Measurements from ENCODE around the gene TOX2. TPM values are rescaled to one million over a fixed set of nuclear protein-coding genes. Genes with fewer than 3 reads are reported as not detected.

Gene TOX2
- polyA plus RNA-seq, 1 donor, result 4.7 TPM

- no peak for DNase-seq
- no CpG with 5 or more reads among the region's 10 CpGs for WGBS (ENCODE audit: insufficient coverage, low lambda C conversion rate)
- no peaks in the 10 kb centered on the region for H3K4me1 ChIP-seq (ENCODE audit: control insufficient read depth, insufficient read depth, low read length)
Observed at GRCh38 chr20:44080064-44080463, 165.4 kb downstream of the TOX2 start.

GRCh38 chr20:44080646-44081267 lies 166.1 kb downstream of the TOX2 start:
- no peaks in the 10 kb centered on the region for H3K36me3 ChIP-seq (ENCODE audit: control insufficient read depth, insufficient read depth, low read length)
- no peaks in the 10 kb centered on the region for H3K4me1 ChIP-seq (ENCODE audit: control insufficient read depth, insufficient read depth, low read length)
- H3K27me3 ChIP-seq (ENCODE audit: control insufficient read depth, insufficient read depth, low read length), result no peaks in the 10 kb centered on the region
- H3K9me3 ChIP-seq (ENCODE audit: control insufficient read depth, low read depth, low read length), result no peaks in the 10 kb centered on the region
- DNase-seq, result peak; percentile 52 to 53
- H3K4me3 ChIP-seq (ENCODE audit: low read length), result no peak overlapping the region
- WGBS (ENCODE audit: insufficient coverage, low lambda C conversion rate), result no CpG with 5 or more reads among the region's 8 CpGs
- no peak overlapping the region for H3K27ac ChIP-seq (ENCODE audit: low read length)

More at GRCh38 chr20:44080064-44080463, 165.4 kb downstream of the TOX2 start:
- H3K36me3 ChIP-seq (ENCODE audit: control insufficient read depth, insufficient read depth, low read length), result no peaks in the 10 kb centered on the region
- no peak overlapping the region for H3K27ac ChIP-seq (ENCODE audit: low read length)
- H3K27me3 ChIP-seq (ENCODE audit: control insufficient read depth, insufficient read depth, low read length), result no peaks in the 10 kb centered on the region
- H3K4me3 ChIP-seq (ENCODE audit: low read length), result no peak overlapping the region
- H3K9me3 ChIP-seq (ENCODE audit: control insufficient read depth, low read depth, low read length), result no peaks in the 10 kb centered on the region

- Histone ChIP-seq H3K36me3 (ENCODE audit: control insufficient read depth, insufficient read depth, low read length) (no peaks in the 10 kb centered on the region), H3K4me3 (ENCODE audit: low read length) (no peak overlapping the region), H3K27me3 (ENCODE audit: control insufficient read depth, insufficient read depth, low read length) (no peaks in the 10 kb centered on the region), H3K27ac (ENCODE audit: low read length) (no peak overlapping the region), H3K9me3 (ENCODE audit: control insufficient read depth, low read depth, low read length) (no peaks in the 10 kb centered on the region), H3K4me1 (ENCODE audit: control insufficient read depth, insufficient read depth, low read length) (no peaks in the 10 kb centered on the region)
- no peak for DNase-seq
- WGBS (ENCODE audit: insufficient coverage, low lambda C conversion rate), result no CpG with 5 or more reads among the region's 4 CpGs
Observed at GRCh38 chr20:44081476-44081875, 166.8 kb downstream of the TOX2 start.

DNA sequence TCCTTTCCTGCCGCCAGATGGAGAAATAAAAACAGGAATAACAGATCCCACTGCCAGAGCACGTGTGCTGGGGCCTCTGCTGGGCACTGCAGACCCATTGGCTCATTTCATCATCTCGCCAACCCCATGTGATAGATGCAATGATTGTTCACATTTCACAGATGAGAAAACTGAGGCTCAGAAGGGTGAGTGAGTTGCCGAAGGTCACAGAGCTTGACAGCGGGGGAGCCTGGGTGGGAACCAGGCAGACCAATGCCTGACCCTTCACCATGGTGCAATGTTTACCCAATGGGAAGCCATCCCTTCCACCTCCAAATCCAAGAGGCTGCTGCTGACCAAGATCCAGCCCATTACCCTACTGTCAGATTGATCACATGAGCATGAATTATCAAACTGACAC lies 167.2 kb downstream of the TOX2 start:
- Histone ChIP-seq H3K27me3 (ENCODE audit: control insufficient read depth, insufficient read depth, low read length) (no peaks in the 10 kb centered on the region), H3K36me3 (ENCODE audit: control insufficient read depth, insufficient read depth, low read length) (no peaks in the 10 kb centered on the region), H3K27ac (ENCODE audit: low read length) (no peak overlapping the region), H3K4me1 (ENCODE audit: control insufficient read depth, insufficient read depth, low read length) (no peaks in the 10 kb centered on the region), H3K9me3 (ENCODE audit: control insufficient read depth, low read depth, low read length) (no peaks in the 10 kb centered on the region), H3K4me3 (ENCODE audit: low read length) (no peak overlapping the region)
- no peak for DNase-seq
- no CpG with 5 or more reads among the region's 5 CpGs for WGBS (ENCODE audit: insufficient coverage, low lambda C conversion rate)

DNA sequence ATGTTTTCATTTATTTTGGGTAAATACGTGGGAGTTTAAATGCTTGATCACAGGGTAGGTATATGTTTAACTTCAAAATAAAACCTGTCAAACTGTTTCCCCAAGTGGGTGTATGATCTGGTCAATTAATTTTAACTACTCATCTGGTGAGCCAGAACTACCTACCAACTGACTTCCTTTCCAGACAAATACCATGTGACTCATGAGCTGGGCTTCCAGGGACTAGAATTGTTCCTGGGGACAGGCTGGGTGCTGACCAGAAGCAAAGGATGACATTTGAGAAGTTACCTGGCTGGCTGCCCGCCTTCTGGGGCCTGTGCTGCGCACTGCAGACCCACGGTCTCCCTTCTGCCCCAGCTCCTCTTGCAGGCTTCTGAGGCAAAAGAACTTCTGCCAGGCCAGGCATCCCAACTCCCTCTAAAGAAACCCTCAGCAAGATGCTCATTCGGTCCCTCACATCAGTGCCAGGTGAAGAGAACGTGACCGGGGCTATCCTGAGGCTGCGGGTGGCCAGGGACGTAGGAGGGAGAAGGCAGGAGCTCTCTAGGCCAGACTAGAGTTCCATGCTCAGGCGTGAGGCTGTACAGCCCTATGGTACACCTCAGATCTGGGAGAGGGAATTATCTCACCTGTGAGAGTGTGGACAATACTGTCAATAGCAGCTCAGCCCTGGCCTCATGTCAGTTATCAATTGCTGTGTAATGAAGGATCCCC lies 168.7 kb downstream of the TOX2 start:
- H3K9me3 ChIP-seq (ENCODE audit: control insufficient read depth, low read depth, low read length), result no peaks in the 10 kb centered on the region
- no peaks in the 10 kb centered on the region for H3K4me1 ChIP-seq (ENCODE audit: control insufficient read depth, insufficient read depth, low read length)
- 71% methylated on average over 1 of the region's 10 CpGs for WGBS (ENCODE audit: insufficient coverage, low lambda C conversion rate)
- H3K27me3 ChIP-seq (ENCODE audit: control insufficient read depth, insufficient read depth, low read length), result peaks cover 2% of the 10 kb centered on the region
- H3K4me3 ChIP-seq (ENCODE audit: low read length), result no peak overlapping the region
- DNase-seq, result no peak
- H3K36me3 ChIP-seq (ENCODE audit: control insufficient read depth, insufficient read depth, low read length), result no peaks in the 10 kb centered on the region
- no peak overlapping the region for H3K27ac ChIP-seq (ENCODE audit: low read length)

DNA sequence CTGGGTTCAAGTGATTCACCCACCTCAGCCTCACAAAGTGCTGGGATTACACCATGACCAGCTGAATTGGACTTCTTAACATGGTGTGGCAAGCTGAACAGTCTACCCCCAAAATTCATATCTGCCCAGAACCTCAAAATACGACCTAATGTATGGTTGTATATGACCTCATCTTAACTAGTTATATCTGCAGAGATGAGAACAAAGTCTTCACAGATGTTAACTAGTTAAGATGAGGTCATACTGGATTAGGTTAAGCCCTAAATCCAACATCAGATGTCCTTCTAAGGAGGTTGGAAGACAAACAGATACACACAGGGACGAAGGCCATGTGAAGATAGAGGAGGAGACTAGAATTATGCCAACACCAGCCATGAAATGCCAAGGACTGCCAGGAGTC lies 169.8 kb downstream of the TOX2 start:
- peaks cover 2% of the 10 kb centered on the region for H3K27me3 ChIP-seq (ENCODE audit: control insufficient read depth, insufficient read depth, low read length)
- DNase-seq, result no peak
- H3K4me1 ChIP-seq (ENCODE audit: control insufficient read depth, insufficient read depth, low read length), result no peaks in the 10 kb centered on the region
- H3K27ac ChIP-seq (ENCODE audit: low read length), result no peak overlapping the region
- H3K4me3 ChIP-seq (ENCODE audit: low read length), result no peak overlapping the region
- H3K9me3 ChIP-seq (ENCODE audit: control insufficient read depth, low read depth, low read length), result no peaks in the 10 kb centered on the region
- no peaks in the 10 kb centered on the region for H3K36me3 ChIP-seq (ENCODE audit: control insufficient read depth, insufficient read depth, low read length)
- whole genome bisulfite sequencing (ENCODE audit: insufficient coverage, low lambda C conversion rate), result no CpG with 5 or more reads among the region's 2 CpGs

GRCh38 chr20:44084891-44085290 lies 170.2 kb downstream of the TOX2 start:
- WGBS (ENCODE audit: insufficient coverage, low lambda C conversion rate), result no CpG with 5 or more reads among the region's 7 CpGs
- Histone ChIP-seq H3K4me1 (ENCODE audit: control insufficient read depth, insufficient read depth, low read length) (no peaks in the 10 kb centered on the region), H3K36me3 (ENCODE audit: control insufficient read depth, insufficient read depth, low read length) (no peaks in the 10 kb centered on the region), H3K27me3 (ENCODE audit: control insufficient read depth, insufficient read depth, low read length) (peaks cover 2% of the 10 kb centered on the region), H3K9me3 (ENCODE audit: control insufficient read depth, low read depth, low read length) (no peaks in the 10 kb centered on the region), H3K27ac (ENCODE audit: low read length) (no peak overlapping the region), H3K4me3 (ENCODE audit: low read length) (no peak overlapping the region)
- no peak for DNase-seq

DNA sequence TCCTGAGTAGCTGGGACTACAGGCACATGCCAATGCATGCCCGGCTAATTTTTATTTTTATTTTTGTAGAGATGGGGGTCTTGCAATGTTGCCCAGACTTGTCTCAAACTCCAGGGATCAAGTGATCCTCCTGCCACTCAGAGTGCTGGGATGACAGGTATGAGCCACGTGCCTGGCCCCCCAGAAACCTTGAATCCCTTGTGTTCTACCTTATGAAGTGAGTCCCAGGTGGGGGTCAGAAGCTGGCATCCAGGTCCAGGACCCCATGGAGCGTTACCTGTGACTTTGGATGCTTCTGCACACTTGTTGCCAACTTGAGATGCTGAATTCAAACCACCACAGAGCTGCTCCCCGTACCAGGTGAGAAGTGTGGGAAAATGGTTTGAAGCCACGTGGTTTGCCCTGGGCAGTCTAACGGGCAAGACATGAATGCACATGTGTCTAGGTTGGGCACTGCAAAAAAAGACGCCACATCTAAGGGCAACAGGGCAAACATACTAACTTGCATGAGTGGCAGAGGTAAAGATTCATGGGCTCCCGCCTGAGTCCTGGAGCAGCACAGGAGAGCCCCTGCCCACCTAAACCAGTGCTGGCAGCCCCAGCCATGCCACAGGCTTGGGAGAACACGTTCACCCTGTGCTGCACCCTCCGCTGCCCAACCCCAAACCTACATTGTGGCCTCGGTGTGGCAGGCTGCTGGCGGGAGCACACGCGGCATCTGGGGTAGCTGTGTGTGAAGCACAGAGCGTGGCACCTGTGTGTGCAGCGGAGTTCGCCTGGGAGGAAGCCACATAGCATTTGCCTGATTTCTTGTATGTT lies 171.2 kb downstream of the TOX2 start:
- Histone ChIP-seq H3K9me3 (ENCODE audit: control insufficient read depth, low read depth, low read length) (no peaks in the 10 kb centered on the region), H3K4me3 (ENCODE audit: low read length) (no peak overlapping the region), H3K27me3 (ENCODE audit: control insufficient read depth, insufficient read depth, low read length) (peaks cover 2% of the 10 kb centered on the region), H3K27ac (ENCODE audit: low read length) (no peak overlapping the region), H3K36me3 (ENCODE audit: control insufficient read depth, insufficient read depth, low read length) (no peaks in the 10 kb centered on the region), H3K4me1 (ENCODE audit: control insufficient read depth, insufficient read depth, low read length) (no peaks in the 10 kb centered on the region)
- 80% methylated on average over 1 of the region's 17 CpGs for WGBS (ENCODE audit: insufficient coverage, low lambda C conversion rate)
- no peak for DNase-seq

GRCh38 chr20:44087051-44087856 lies 172.6 kb downstream of the TOX2 start:
- Histone ChIP-seq H3K9me3 (ENCODE audit: control insufficient read depth, low read depth, low read length) (no peaks in the 10 kb centered on the region), H3K27ac (ENCODE audit: low read length) (no peak overlapping the region), H3K27me3 (ENCODE audit: control insufficient read depth, insufficient read depth, low read length) (peaks cover 2% of the 10 kb centered on the region), H3K4me3 (ENCODE audit: low read length) (no peak overlapping the region), H3K36me3 (ENCODE audit: control insufficient read depth, insufficient read depth, low read length) (no peaks in the 10 kb centered on the region), H3K4me1 (ENCODE audit: control insufficient read depth, insufficient read depth, low read length) (no peaks in the 10 kb centered on the region)
- DNase-seq, result no peak
- no CpG with 5 or more reads among the region's 15 CpGs for WGBS (ENCODE audit: insufficient coverage, low lambda C conversion rate)

- DNase-seq, result no peak
- WGBS (ENCODE audit: insufficient coverage, low lambda C conversion rate), result no CpG with 5 or more reads among the region's 4 CpGs
- Histone ChIP-seq H3K27ac (ENCODE audit: low read length) (no peak overlapping the region), H3K4me1 (ENCODE audit: control insufficient read depth, insufficient read depth, low read length) (no peaks in the 10 kb centered on the region), H3K27me3 (ENCODE audit: control insufficient read depth, insufficient read depth, low read length) (peaks cover 5% of the 10 kb centered on the region), H3K4me3 (ENCODE audit: low read length) (no peak overlapping the region), H3K36me3 (ENCODE audit: control insufficient read depth, insufficient read depth, low read length) (no peaks in the 10 kb centered on the region), H3K9me3 (ENCODE audit: control insufficient read depth, low read depth, low read length) (no peaks in the 10 kb centered on the region)
Observed at GRCh38 chr20:44087857-44088120, 173.1 kb downstream of the TOX2 start.

Data from large intestine (tissue), 3 donors.